Muscle layer of colon (tissue), 2 donors: Measurements from ENCODE around the gene NDST1.

Experiments
- H3K27ac ChIP-seq: one replicate; pipeline ENCODE4 v1.7.0; 2013; ENCODE audit warnings: low read depth, mild to moderate bottlenecking, low read length, moderate library complexity
- H3K27me3 ChIP-seq, 2 donors: one replicate each; pipeline ENCODE4 v1.7.0; 2013; ENCODE audit warnings: low read length in 2 of 2, mild to moderate bottlenecking in 2 of 2; ENCODE audit not compliant: insufficient read depth in 2 of 2, control insufficient read depth in 1 of 2
- H3K36me3 ChIP-seq: one replicate; pipeline ENCODE4 v1.7.0; 2013; ENCODE audit warnings: mild to moderate bottlenecking, low read length; ENCODE audit not compliant: insufficient read depth
- H3K4me1 ChIP-seq: one replicate; pipeline ENCODE4 v1.7.0; 2013; ENCODE audit warnings: mild to moderate bottlenecking, low read length; ENCODE audit not compliant: insufficient read depth
- H3K4me3 ChIP-seq, 2 donors: one replicate each; pipeline ENCODE4 v1.7.0; 2013; ENCODE audit warnings: low read length in 2 of 2, low read depth in 1 of 2, mild to moderate bottlenecking in 1 of 2, moderate library complexity in 1 of 2
- H3K9ac ChIP-seq: one replicate; pipeline ENCODE4 v1.7.0; 2013; ENCODE audit warnings: low read length
- H3K9me3 ChIP-seq: one replicate; pipeline ENCODE4 v1.7.0; 2013; ENCODE audit warnings: mild to moderate bottlenecking, low read length
- donor health status: abdominal sarcoma.
- donor health status: Adenocarcinoma of cecum.

Gene NDST1

GRCh38 chr5:150520747-150521521 lies 13.0 kb downstream of the NDST1 start:
- H3K27ac ChIP-seq, result no peak overlapping the region
- no peaks in the 10 kb centered on the region for H3K9me3 ChIP-seq
- no peaks in the 10 kb centered on the region for H3K27me3 ChIP-seq
- H3K4me3 ChIP-seq, result no peak overlapping the region
- H3K9ac ChIP-seq, result no peak overlapping the region
- peaks cover 40% of the 10 kb centered on the region for H3K4me1 ChIP-seq
- H3K36me3 ChIP-seq, result peaks cover 9% of the 10 kb centered on the region

- no peak overlapping the region for H3K27ac ChIP-seq
These were observed 13.5 kb downstream of the NDST1 start for GRCh38 chr5:150521522-150521817.

GRCh38 chr5:150521939-150522503 lies 14.1 kb downstream of the NDST1 start:
- H3K4me3 ChIP-seq, result no peak overlapping the region
- peaks cover 35% of the 10 kb centered on the region for H3K4me1 ChIP-seq
- H3K27ac ChIP-seq, result no peak overlapping the region

More at GRCh38 chr5:150521522-150521817, 13.5 kb downstream of the NDST1 start:
- no peaks in the 10 kb centered on the region for H3K27me3 ChIP-seq
- H3K9me3 ChIP-seq, result no peaks in the 10 kb centered on the region
- no peak overlapping the region for H3K9ac ChIP-seq
- H3K36me3 ChIP-seq, result peaks cover 9% of the 10 kb centered on the region
- no peak overlapping the region for H3K4me3 ChIP-seq
- peaks cover 36% of the 10 kb centered on the region for H3K4me1 ChIP-seq

GRCh38 chr5:150522504-150523414 lies 14.8 kb downstream of the NDST1 start:
- Histone ChIP-seq H3K27me3 (no peaks in the 10 kb centered on the region), H3K36me3 (peaks cover 11% of the 10 kb centered on the region), H3K4me1 (peaks cover 28% of the 10 kb centered on the region), H3K9ac (no peak overlapping the region), H3K9me3 (no peaks in the 10 kb centered on the region), H3K4me3 (no peak overlapping the region), H3K27ac (peak overlapping the region; percentile 12)

More at GRCh38 chr5:150521939-150522503, 14.1 kb downstream of the NDST1 start:
- Histone ChIP-seq H3K27me3 (no peaks in the 10 kb centered on the region), H3K36me3 (peaks cover 9% of the 10 kb centered on the region), H3K9ac (no peak overlapping the region), H3K9me3 (no peaks in the 10 kb centered on the region)

GRCh38 chr5:150523472-150524350 lies 15.8 kb downstream of the NDST1 start:
- Histone ChIP-seq H3K36me3 (peaks cover 19% of the 10 kb centered on the region), H3K27ac (no peak overlapping the region), H3K27me3 (no peaks in the 10 kb centered on the region), H3K4me3 (no peak overlapping the region), H3K9me3 (no peaks in the 10 kb centered on the region), H3K4me1 (peaks cover 21% of the 10 kb centered on the region), H3K9ac (no peak overlapping the region)

- peaks cover 19% of the 10 kb centered on the region for H3K36me3 ChIP-seq
- peaks cover 17% of the 10 kb centered on the region for H3K4me1 ChIP-seq
- no peak overlapping the region for H3K27ac ChIP-seq
- H3K9me3 ChIP-seq, result no peaks in the 10 kb centered on the region
- H3K4me3 ChIP-seq, result no peak overlapping the region
- no peak overlapping the region for H3K9ac ChIP-seq
- H3K27me3 ChIP-seq, result no peaks in the 10 kb centered on the region
These were observed 17.2 kb downstream of the NDST1 start for GRCh38 chr5:150525163-150525562.

GRCh38 chr5:150525781-150526180 lies 17.9 kb downstream of the NDST1 start:
- Histone ChIP-seq H3K4me1 (peaks cover 15% of the 10 kb centered on the region), H3K27me3 (no peaks in the 10 kb centered on the region), H3K4me3 (no peak overlapping the region), H3K9me3 (no peaks in the 10 kb centered on the region), H3K27ac (no peak overlapping the region), H3K9ac (no peak overlapping the region), H3K36me3 (peaks cover 19% of the 10 kb centered on the region)

- peaks cover 14% of the 10 kb centered on the region for H3K36me3 ChIP-seq
- no peak overlapping the region for H3K27ac ChIP-seq
- H3K4me1 ChIP-seq, result peaks cover 15% of the 10 kb centered on the region
- H3K27me3 ChIP-seq, result no peaks in the 10 kb centered on the region
- no peak overlapping the region for H3K9ac ChIP-seq
- H3K4me3 ChIP-seq, result no peak overlapping the region
- H3K9me3 ChIP-seq, result no peaks in the 10 kb centered on the region
These were observed 19.1 kb downstream of the NDST1 start for GRCh38 chr5:150527038-150527437.

- Histone ChIP-seq H3K9ac (no peak overlapping the region), H3K27me3 (no peaks in the 10 kb centered on the region), H3K9me3 (no peaks in the 10 kb centered on the region), H3K4me1 (peaks cover 13% of the 10 kb centered on the region), H3K4me3 (no peak overlapping the region), H3K36me3 (peaks cover 19% of the 10 kb centered on the region), H3K27ac (no peak overlapping the region)
These were observed 19.9 kb downstream of the NDST1 start for GRCh38 chr5:150527808-150528207.

GRCh38 chr5:150528924-150529546 lies 21.1 kb downstream of the NDST1 start:
- H3K27me3 ChIP-seq, result no peaks in the 10 kb centered on the region
- H3K27ac ChIP-seq, result no peak overlapping the region
- peaks cover under 1% of the 10 kb centered on the region for H3K4me1 ChIP-seq
- no peaks in the 10 kb centered on the region for H3K9me3 ChIP-seq
- peaks cover 26% of the 10 kb centered on the region for H3K36me3 ChIP-seq
- no peak overlapping the region for H3K4me3 ChIP-seq
- no peak overlapping the region for H3K9ac ChIP-seq
